ENCODE data around the gene CITED1.

DNA sequence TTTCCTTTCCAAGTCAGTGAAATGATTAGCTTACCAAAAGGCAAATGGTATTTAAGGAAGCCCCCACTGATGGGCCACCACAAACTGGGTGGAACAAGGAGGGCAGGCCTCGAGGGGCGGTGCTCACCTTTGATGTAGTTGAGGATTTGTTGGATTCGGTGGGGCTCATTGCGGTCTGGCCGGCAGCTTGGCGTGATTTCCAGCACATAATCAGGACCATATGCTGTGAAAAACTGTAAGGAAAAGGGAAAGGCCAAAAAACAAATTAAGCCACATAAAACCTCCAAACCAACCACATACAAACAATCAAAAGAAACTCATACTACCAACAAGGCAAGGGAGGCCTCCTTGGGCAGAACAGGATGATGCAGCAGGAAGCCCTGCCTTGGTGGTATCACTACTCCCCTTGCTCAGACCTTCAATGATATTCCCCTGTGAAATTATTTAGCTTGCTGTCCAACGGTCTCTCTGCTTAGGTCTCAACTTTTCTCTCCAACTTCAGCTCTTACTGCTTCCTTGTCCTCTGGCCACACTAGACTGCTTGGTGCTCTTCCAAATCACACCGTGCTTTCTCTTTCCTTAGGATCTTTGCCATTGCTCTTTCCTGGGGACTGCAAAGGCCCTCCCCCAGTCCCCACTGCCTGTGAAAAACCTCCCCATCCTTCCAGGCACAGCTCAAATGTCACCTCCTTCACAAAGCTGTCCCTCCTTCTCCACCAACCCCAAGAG lies 46.1 kb upstream of the CITED1 start:
- TF ChIP-seq, protein P1, sequence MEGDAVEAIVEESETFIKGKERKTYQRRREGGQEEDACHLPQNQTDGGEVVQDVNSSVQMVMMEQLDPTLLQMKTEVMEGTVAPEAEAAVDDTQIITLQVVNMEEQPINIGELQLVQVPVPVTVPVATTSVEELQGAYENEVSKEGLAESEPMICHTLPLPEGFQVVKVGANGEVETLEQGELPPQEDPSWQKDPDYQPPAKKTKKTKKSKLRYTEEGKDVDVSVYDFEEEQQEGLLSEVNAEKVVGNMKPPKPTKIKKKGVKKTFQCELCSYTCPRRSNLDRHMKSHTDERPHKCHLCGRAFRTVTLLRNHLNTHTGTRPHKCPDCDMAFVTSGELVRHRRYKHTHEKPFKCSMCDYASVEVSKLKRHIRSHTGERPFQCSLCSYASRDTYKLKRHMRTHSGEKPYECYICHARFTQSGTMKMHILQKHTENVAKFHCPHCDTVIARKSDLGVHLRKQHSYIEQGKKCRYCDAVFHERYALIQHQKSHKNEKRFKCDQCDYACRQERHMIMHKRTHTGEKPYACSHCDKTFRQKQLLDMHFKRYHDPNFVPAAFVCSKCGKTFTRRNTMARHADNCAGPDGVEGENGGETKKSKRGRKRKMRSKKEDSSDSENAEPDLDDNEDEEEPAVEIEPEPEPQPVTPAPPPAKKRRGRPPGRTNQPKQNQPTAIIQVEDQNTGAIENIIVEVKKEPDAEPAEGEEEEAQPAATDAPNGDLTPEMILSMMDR (IDR thresholded peaks at IDR 0.05): no peak
- no peak for TF ChIP-seq POLR2A (IDR thresholded peaks at IDR 0.05)
